Measurements from ENCODE around the gene LAIR2.

LAIR2 gene, protein sequence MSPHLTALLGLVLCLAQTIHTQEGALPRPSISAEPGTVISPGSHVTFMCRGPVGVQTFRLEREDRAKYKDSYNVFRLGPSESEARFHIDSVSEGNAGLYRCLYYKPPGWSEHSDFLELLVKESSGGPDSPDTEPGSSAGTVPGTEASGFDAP

GRCh38 chr19:54502518-54503048 lies at the start of gene LAIR2:
LAIR2 (plus strand) TSS chr19:54502831; CDS start chr19:54502919, 88 bp downstream.
- no peak for DNase-seq

DNA sequence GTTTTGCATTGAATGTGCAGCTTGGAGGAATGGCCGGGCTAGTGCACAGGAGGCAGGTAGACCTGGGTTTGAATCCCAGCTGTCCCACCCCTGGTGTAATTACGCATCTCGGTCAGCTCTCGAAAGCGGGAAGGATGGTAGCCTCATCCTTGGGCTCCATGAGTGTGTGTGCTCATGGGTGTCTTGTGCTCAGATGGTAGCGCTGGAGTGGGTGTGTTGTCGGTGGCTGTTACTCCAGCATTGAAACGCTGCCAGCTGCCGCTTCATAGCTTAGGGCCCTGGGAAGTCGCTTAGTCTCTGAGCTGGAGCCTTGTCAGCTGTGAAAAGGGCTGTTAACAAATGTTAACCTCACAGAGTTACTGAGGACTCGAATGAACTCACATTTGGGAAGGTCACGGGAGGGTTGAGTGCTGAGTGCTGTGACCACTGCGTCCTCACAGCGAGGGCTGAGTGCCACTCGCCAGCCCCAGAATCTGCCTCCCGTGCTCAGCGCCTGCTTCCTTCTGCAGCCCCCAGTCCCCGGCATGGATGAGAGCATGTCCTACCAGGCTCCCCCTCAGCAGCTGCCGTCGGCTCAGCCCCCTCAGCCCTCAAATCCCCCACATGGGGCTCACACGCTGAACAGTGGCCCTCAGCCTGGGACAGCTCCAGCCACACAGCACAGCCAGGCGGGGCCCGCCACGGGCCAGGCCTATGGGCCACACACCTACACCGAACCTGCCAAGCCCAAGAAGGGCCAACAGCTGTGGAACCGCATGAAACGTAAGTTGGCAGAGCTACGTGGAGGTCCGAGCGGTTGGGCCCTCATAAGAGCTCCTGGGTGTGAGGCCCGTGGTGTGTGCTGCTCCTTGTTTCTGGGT lies 48.5 kb upstream of the LAIR2 start:
- no peak for DNase-seq

DNA sequence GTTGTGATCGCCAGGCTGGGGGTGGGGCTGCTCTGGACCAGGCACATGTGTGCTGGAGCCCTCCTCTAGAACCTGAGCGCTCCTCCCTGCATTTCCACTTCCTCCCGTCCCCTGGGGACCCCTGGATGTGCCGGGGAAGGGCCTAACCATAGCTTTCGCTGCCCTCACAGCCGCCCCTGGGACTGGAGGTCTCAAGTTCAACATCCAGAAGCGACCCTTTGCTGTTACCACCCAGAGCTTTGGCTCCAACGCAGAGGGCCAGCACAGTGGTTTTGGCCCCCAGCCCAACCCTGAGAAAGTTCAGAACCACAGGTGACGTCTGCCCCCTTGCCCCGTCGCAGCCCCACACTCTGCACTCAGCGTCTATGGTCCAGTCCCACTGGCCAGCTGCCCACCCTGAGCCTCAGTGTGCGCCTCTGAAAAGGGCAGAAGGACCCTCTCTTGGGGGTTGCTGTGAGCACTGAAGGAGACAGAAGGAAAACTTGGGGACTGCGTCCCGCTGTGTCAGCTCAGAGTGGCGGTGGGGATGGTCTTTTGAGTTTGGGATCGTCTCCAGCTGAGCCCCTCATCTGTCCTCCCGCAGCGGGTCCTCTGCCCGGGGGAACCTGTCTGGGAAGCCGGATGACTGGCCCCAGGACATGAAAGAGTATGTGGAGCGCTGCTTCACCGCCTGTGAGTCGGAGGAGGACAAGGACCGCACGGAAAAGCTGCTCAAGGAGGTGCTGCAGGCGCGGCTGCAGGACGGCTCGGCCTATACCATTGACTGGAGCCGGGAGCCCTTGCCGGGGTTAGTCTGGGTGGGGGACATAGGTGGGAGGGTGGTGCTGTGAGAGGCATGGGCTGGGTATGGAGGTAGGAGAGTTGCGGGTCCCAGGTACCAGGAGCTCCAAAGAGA lies 47.6 kb upstream of the LAIR2 start:
- DNase-seq: no peak

GRCh38 chr19:54455786-54456422 lies 46.7 kb upstream of the LAIR2 start:
- DNase-seq: no peak

DNA sequence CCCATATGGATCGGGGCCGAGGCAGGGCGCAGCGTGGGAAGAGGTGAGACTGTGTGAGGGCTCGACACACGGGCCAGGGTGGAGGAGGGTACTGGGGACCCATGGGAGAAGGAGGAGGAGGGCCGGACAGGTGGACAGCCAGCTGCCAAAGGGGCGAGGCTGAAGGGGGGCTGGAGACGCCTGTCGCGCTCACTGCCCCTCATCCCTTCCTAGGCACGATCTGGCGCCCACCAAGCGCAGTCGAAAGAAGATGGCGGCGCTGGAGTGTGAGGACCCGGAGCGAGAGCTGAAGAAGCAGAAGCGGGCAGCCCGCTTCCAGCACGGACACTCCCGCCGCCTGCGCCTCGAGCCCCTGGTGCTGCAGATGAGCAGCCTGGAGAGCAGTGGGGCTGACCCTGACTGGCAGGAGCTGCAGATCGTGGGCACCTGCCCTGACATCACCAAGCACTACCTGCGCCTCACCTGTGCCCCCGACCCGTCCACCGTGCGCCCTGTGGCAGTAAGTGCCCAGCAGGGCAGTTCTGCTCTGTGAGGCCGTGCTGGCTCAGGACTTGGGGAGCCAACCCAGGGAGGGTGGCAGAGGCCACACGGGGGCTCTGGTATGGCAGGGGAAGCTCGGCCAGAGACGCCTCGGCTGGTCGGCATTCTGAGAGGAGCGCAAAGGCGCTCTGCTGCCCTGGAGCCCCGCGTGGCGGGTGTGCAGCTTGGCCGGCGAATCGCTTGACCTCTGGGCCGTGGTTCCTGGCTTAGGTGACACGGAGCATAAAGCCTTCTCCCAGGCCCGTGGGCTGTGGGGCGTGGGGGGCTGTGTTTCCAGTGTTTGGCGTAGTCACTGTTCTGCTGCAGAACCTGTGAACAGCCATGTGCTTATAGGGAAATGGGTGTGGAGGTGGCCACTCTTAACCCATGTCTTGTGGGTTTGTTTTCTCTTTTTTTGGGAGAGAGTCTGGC lies 45.9 kb upstream of the LAIR2 start:
- no peak for DNase-seq

DNA sequence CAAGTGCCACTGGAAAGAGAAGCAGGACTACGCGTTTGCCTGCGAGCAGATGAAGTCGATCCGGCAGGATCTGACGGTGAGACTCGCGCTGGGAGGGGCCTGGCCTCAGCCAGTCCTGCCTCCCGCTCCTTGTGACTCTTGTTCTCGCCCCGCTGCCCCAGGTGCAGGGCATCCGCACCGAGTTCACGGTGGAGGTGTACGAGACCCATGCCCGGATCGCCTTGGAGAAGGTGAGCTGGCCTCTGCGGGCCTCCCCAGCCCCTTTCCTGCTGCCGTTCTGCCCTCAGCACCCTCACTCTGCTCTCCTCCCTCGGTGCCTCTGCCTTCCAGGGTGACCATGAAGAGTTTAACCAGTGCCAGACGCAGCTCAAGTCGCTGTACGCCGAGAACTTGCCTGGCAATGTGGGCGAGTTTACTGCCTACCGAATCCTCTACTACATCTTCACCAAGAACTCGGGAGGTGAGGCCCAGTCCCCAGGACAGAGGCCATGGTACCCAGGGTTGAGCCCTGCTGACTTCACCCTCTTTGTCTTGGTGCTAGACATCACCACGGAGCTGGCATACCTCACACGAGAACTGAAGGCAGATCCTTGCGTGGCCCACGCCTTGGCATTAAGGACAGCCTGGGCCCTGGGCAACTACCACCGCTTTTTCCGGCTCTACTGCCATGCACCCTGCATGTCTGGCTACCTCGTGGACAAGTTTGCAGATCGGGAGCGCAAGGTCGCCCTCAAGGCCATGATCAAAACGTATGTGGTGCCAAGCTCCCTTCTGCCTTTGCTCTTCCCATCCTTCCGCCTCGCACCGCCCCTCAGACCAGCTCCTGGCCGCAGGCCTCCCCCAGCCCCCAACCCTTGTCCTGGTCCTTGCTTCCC lies 44.6 kb upstream of the LAIR2 start:
- no peak for DNase-seq

DNA sequence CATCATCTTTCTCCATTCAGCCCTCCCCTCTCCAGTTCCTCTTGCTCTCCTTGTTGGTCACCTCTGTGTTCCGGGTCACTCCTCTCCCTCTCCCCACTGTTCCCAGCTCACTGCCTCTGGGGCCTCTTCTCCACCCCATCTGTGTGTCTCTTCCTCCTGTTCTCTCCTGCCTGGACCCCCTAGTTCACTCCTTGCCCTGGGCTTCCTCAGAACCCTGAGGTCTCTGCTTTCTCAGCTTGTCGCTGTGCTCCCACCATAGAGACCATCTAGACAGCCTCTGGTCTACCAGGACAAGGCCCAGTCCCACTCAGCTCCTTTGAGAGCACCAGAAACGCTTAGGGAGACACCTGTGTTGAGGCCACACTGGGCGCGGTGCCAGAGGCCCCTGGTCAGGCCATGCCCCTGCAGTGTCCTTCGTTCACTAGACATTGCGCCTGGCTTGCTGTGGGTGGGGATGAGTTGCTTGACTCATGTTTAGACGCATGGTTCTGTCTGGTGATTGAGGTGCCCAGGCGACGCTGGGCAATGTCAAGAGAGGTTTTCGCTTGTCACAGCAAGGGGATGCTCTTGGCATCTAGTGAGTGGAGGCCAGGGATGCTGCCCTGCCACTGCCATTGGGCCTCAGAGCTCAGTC lies 43.9 kb upstream of the LAIR2 start:
- DNase-seq: no peak

GRCh38 chr19:54459282-54460229 lies 43.1 kb upstream of the LAIR2 start:
- no peak for DNase-seq

DNA sequence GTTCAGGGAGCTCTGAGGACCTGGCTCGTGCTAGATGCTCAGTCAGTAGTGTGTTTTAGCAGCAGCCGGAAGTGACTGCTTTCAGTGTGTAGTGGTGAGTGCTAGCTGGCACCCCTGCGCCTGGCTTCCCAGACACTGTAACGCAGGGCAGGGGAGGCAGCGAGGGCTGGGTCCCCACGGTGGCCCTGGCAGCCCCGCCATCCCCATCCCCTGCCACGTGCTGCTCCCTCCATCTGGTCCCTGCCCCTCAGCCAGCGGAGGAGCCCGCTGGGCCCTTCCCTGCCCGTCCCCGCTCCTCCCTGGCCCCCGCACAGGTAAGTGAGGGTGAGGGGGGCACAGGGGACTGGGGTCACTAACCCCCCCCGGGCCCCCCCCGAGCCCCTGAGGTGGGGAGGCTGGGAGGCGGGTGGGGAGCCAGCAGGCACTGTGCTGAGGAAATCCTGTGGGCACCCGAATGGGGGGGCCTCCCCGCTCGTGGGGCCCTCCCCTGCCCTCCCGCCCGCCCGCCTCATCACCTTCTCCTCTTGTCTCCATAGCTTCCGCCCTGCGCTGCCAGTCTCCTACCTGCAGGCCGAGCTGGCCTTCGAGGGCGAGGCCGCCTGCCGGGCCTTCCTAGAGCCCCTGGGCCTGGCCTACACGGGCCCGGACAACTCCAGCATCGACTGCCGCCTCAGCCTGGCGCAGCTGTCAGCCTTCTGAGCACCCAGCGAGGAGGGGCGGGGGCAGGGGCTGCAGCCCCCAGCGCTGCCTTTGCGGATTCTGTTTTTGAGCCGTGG lies 42.2 kb upstream of the LAIR2 start:
- no peak for DNase-seq

GRCh38 chr19:54461210-54461609 lies 41.4 kb upstream of the LAIR2 start:
- no peak for DNase-seq

GRCh38 chr19:54461613-54462012 lies 41.0 kb upstream of the LAIR2 start:
- no peak for DNase-seq

DNA sequence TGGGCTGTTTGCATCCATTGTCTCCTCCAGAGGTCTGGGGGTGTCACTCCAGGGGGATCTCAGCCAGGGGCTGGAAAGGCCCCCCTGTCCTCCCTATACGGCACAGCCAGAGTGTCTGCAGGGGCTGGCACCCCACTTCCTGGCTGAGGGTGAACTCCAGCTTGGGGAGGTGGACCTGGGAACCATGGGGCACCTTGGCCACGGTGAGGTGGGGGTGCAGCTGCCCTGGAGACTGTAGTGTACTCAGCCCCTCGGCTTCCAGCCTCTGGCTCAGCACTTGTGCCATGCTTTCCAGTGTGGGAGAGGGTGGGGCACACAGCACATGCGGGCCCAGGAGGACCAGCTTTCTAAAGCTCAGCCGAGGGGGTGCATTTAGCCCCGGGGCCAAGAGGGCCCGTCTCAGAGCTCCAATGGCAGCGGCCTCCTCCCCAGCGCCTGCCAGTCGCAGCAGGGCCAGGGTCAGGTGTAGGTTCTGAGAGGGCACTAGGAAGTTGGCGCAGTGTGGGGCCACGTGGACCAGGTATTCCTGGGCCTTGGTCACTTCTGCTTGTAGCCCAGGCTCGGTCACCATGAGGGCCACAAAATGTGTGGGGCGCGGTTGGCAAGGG lies 40.5 kb upstream of the LAIR2 start:
- DNase-seq: no peak

DNA sequence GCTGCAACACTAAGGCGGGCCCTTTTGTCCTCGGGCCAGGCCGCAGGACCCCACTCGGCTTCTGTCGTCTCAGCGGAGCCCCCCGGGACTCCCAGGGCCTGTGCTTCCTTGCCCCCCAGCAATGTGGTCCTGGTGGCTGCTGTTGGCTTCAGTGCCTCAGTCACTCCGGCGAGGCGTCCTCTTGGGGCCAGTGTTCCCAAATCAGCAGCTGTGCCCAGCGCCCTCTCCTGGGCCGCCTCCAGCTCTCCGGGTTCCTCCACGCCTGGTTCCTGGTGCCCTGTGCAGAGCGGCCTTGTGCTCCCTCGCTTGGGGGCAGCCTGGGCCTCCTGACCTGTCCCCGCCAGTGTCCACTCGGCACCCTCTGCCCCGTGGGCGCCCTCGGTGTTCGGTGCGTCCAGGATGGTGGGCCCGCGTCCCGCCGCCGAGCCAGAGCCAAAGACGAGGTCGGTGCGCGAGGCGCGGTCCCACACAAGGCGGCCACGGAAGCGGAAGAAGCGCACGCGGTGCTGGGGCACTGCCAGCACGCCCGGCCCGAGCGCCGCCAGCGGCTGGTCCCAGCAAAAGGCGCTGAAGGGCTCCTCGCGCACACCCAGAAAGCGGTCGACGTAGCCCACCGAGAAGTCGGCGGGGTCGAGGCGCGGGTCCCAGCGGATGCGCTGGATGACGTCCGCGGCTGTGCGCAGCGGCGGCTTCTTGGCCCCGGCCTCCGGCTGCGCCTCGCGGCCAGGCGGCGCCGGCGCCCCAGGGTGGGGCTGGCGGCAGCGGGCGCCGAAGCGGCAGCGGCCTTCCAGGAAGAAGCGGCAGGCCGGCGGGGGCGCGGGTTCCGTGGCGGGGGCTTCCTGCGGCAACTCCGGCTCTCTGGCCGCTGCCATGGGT lies 39.7 kb upstream of the LAIR2 start:
- peak; percentile 85 for DNase-seq

DNA sequence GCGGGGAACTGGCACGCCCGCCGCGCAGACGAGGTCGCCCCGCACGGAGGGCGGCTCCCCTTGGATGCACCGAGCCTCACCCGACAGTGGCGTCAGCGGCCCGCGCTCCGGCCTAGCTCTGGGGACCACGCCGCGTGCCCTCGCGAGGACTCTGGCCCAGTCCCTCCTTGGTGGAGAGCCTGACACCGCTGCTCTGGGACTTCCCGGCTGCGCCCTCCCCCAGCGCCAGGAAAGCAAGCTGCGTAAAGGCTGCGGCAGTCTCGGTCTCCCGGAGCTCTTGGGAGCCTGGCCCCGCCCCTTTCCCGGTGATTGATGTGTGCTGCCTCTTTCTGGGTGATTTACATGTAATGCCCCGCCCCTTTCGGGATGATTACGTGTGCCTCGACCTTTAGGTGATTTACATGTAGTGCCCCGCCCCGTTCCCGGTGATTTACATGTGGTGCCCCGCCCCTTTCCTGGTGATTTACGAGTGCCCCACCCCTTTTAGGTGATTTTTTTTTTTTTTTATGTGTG lies 39.0 kb upstream of the LAIR2 start, which contains the start of gene LENG9:
LENG9 (minus strand) TSS at position 248 of the 513 bp plus-strand sequence. CDS start 252 bp downstream, outside the sequence.
- peak; percentile 97 for DNase-seq

GRCh38 chr19:54464044-54464629 lies 38.5 kb upstream of the LAIR2 start:
- DNase-seq: peak; percentile 91

All from activated CD8-positive, alpha-beta memory T cell treated with anti-CD3 and anti-CD28 coated beads, Interleukin-2, amount 50 U/mL, for 48 hours (primary cell).